Dermis microvascular lymphatic vessel endothelial cell (primary cell): ENCODE results near the gene ZGLP1. TPM values are rescaled to one million over a fixed set of nuclear protein-coding genes. Genes with fewer than 3 reads are reported as not detected.
"Not testable (repeated sequence)": the region's sequence is repeated elsewhere in the genome, so short reads cannot be mapped to it uniquely, and the experiment has no call there.

Experiments
- DNase-seq, 2 donors: peaks; one replicate each; pipeline versions ENCODE4 v3.0.0 to v3.0.0-alpha.2; 2010; ENCODE audit warnings: low read depth in 2 of 2
- total RNA-seq: library from RNA; depleted of rRNA; stranded (reverse); fragments of >200 nt; gene quantifications from 2 replicates; pipeline ENCODE4 v1.2.1, GENCODE V29; 2014

The ZGLP1 gene
- total RNA-seq, result 0.13 and 0.38 TPM in 2 replicates

DNA sequence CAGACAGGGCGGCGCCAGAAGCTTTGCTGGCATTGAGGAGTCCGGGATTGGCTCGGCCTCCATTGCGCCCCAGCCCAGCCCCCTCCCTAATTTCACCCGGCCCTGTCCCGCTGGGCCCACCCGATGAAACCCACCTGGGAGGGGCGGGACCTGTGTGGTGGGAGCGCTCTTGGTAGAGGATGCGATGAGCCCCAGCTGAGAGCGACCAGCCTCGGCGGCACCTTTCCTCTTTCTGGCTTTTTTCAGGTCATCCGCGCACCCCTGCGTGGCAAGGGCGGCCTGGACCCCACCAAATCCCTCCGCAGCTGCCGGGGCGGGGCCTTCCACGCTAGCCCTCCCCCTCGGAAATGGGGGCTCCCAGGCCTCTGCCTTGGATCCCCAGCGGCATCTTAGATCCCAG lies at the start of gene ZGLP1:
Gene ZGLP1 (minus strand): TSS at position 393 of the 400 bp plus-strand sequence.
- no peak for DNase-seq

DNA sequence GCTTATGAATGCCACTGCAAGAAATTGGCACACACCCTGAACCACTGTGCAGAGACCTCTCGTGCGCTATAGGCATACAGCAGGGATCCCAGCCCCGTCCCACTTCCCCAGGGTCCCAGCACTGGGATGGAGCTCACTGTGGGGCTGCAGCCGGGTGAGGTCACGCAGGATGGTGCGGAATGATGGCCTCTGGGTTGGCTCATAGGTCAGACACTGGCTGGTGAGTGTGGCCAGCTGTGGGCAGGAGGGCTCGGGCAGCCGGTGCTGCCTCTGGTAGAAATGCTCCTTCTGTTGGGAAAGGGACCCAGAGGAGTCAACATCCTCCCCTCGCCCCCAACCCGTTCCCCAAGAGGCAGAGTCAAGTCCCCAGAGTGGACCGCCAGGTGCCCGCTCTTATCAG lies 46.8 kb upstream of the ZGLP1 start:
- no peak for DNase-seq

DNA sequence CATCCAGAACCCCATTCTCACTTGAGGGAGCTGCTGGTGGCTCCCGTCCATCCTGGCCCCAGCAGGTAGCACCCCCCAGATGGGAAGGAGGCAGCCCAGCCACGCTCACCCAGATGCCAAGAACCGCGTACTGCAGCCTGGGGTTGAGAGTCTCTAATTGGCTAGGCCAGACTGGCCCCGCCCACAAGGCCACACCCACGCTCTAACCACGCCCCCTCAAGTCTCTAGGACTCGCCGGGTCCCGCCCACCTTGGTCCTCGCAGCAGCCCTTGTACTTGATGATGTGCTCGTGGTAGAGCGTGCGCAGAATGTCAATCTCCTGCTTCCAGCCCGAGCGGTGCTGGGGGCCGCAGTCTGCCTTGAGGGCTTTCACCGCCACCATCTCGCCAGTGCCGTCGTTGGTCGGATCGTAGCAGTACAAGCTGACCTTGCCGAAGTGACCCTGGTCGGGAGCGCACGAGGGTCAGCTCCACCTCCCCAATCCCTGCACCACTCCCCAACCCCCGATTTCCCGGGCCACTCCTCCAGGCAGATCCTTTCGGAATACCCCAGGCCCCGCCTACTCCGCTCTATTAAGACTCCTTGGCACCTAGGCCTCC lies 44.3 kb upstream of the ZGLP1 start:
- no peak for DNase-seq

DNA sequence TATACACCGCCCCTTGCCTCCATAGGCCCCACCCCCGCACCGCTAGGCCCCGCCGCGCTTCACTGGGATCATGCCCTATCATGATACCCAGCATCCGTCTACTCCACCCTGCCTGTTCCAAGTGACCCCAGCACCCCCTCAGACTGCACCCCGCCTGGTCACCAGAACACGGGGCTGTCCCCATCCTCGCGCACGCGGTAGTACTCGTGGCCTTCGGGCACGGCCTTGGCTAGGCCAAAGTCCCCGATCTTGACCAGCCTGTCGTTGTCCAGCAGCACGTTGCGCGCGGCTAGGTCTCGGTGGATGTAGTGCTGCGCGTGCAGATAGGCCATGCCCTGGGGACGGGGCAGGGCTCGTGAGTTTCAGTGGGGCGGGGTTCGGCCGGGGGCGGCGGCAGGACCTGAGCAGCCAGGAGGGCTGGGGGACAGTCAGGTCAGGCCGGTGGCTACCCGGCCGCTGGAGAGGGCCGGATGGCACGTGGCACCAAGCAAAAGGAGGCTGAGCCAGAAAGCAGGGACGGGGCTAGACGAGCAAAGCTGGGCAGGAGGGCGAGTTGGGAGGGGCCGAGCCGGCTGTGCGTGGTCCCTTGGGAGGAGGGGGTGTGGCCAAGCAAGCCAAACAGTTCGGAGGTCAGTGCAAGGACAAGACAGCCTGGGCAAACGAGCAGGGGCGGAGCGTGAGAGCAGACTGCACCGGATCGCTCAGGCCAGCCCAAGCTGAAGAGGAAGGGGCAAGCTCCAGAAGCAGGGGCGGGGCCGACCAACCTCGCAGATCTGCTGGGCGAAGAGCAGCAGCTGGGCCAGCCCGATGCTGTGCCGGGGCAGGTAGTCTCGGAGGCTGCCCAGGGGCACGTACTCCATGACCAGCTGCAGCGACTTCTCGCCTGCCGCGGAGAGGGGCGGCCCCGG lies 43.4 kb upstream of the ZGLP1 start:
- no peak for DNase-seq

DNA sequence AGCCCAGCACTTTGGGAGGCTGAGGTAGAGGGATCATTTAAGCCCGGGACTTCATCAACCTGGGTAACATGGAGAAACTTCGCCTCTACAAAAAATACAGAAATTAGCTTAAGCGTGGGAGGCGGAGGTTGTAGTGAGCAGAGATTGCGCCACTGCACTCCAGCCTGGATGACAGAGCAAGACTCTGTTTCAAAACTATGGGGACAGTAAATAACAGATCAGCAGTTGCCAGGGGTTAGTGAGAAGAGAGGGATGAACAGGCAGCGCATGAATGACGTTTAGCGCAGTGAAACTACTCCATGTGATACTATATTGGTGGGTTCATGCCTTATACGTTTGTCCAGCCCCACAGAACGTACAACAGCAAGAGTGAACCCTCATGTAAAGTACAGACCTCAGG lies 36.9 kb upstream of the ZGLP1 start:
- no peak for DNase-seq

DNA sequence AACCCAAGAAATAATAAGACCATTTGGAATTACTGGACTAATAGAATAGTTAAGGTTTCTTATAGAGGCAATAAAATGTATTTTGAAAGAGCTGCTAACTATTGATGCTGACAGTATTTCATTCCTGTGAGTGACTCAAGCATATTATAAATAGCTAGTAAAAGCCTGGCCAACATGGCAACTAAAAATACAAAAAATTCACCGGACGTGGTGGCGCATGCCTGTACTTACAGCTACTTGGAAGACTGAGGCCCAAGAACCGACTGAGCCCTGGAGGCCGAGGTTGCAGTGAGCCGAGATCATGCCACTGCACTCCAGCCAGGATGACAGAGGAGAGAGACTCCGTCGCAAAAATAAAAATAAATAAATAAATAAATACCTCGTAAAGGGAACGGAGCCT lies 35.2 kb upstream of the ZGLP1 start:
- no peak for DNase-seq

DNA sequence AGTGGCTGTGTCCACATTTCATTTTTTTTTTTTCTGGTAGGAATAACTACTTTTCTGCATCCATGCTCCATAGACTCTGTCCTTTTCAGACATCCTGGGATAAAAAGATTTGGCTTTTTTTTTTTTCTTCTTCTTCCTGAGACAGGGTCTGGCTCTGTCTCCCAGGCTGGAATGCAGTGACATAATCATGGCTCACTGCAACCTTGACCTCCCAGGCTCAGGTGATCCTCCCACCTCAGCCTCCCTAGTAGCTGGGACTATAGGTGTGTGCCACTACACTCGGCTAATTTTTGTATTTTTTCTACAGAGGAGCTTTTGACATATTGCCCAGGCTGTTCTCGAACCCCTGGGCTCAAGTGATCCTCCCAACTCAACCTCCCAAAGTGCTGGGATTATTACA lies 33.9 kb upstream of the ZGLP1 start:
- DNase-seq, result no peak

DNA sequence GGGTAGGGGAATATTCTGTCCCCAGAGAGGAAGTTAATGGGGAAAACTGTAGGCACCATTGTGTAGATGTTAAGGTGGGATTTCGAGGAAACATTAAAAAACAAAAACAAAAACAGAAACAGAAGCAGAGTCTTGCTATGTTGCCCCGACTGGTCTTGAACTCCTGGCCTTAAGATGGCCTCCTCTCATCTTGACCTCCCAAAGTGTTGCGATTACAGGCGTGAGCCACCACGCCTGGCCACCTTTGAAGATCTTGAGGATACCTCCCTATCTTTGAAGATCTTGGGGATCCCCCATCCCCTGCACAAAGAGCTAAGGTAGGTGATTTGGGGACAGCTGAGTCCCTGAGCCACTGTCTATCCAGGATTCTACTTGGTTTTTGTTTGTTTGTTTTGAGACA lies 30.4 kb upstream of the ZGLP1 start:
- DNase-seq, result no peak

DNA sequence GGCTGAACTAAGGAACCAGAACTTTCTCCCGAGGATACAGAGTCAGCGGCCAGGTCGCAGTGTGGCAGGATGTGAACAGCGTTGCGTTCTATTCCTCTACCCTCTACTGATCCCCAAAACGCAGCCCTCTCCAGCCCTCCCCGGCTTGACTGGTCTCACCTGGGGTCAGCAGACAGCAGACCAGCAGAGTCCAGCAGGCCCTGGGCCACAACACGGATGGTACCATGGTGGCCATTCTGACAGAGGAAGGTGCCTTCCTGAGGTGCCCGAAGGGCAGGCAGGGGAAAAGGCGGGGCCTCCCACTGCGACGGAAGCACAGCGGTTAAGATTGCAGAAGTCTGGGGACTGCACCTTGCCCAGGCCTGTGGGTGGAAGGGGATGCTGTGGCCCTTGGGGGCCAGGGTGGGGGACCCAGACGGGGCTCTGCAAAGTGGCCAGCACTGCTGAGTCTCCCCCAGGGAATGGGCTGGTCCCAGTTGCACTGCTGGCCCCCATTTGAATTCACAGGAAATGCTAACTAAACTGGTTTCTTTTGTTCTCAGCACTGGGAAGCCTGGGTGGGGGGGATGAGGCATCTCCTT lies 29.9 kb upstream of the ZGLP1 start, which contains the start of gene ICAM3:
Gene ICAM3 (minus strand): TSS at position 245 of the 581 bp plus-strand sequence. CDS start 10 bp downstream, at position 235.
- no peak for DNase-seq

DNA sequence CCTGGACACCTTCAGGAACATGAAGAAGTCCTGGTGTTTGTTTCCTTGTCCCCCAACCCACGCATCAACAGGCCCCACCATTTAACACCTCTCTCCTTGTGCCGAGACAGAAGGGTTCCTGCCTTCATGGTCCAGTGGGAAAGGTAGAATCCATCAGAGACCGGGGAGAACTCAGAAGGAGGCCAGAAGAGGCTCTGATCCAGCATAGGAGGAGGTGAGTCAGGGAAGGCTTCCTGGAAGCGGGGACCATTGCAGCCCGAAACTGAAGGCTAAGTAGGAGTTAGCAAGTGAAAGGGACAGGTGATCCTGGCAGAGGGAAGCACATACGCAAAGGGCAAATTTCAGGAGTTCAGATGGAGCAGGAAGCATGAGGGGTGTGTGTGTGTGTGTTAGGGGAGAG lies 29.3 kb upstream of the ZGLP1 start:
- DNase-seq, result no peak

DNA sequence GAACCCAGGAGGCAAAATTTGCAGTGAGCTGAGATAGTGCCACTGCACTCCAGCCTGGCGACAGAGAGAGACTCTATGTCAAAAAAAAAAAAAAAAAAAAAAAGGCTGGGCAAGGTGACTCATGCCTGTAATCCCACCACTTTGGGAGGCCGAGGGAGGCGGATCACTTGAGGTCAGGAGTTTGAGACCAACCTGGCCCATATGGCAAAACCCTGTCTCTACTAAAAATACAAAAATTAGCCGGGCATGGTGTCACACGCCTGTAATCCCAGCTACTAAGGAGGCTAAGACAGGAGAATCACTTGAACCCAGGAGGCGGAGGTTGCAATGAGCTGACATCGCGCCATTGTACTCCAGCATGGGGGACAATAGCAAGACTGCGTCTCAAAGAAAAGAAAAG lies 27.1 kb upstream of the ZGLP1 start:
- not testable (repeated sequence) for DNase-seq

DNA sequence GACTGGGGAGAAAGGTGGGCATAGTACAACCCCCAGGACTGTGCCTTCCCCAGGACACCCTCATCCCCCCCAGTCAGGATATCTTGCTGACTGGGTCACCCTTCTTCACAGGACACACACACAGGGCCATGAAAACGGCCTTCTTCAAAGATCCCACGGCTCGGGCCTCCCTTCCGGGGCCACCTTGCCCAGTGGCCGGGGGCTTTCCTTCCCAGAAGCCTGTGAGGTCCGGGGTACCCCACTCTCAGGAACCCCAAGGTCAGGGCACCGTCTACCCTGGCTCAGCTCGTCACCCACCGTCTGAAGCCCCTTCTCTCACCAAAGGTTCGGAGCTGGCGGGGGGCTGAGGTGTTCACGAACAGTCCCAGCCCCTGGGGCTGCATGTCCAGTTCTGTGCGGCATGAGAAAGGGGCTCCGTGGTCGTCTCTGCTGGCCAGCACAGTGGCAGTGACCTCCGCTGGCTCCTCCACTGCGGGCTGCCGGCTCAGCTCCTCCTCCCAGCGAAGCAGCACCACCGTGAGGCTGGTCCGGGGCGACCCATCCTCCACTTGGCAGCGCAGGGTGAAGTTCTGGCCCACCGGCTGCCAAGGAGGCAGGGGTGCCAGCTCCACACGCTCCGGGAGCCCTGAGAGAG lies 25.9 kb upstream of the ZGLP1 start:
- no peak for DNase-seq

DNA sequence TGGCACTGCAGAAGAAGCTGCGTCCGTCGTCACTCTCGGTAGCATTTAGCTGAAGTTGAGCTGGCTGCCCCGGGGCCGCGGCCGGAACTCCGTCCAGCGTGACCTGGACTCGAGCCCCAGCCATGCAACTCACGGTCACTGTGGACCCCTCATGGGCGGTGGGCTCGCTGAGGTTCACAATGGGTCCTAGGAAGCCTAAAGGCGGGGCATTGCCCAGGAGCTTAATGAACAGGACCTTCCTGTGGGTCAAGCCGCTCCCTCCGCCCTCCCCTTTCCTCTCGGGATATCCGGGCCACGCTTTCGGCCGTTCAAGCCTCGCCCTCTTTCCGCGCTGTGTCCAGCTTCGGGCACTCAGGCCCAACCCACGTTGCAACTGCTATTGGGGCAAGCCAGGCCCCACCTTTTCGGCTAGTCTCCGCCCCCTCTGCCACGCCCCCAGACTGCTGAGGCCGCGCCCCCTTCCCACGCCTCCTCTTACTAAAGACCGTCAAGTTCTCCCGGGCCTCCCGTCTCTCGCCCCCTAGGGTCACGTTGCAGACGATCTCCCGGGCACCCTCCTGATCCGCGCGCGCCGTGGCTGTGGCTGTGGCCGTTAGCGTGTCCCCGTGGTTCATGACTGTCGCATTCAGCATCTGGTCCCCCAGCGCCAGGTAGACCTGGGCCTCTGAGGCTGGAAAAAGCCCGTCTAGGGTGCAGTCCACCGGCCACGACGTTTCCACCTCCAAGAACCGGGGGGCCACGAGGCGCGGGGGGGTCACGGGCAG lies 25.2 kb upstream of the ZGLP1 start:
- peak; percentile 88 to 97 for DNase-seq

DNA sequence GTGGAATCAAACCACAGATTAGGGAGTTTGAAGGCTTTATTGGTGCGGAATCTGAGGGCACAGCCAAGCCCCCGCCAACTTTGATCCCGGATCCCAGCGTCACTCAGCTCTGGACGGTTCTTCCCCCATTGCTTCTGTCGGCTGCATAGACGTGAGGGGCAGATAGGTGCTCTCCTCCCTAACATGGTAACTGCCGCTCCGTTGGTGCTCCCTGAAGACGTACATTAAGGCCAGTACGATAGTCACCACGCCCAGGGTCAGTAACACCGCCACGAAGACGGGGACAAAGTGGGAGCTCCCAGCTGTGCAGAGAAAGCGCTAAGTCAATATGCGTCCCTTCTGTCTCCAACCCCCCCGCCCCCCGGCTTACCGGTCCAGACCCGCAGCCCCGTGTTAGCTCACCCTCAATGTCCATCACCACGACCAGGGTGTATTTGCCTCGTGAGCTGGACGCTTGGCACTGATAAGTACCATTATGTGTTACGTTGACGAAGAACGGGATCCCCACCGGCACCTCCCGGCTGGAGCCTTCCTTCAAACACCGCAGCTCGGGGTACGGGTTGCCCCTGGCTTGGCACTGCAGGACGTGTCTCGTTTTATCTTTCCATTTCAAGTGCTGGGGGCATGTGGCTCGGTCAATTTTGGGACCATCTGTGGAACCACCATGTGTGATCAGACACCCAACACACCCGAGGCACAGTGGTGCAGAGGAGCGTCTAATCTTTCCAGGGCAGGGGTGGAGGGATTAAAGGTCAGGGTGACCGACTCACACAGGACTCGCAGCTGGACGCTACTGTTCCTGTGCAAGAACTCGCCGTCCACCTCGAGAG lies 24.4 kb upstream of the ZGLP1 start:
- DNase-seq, result no peak

DNA sequence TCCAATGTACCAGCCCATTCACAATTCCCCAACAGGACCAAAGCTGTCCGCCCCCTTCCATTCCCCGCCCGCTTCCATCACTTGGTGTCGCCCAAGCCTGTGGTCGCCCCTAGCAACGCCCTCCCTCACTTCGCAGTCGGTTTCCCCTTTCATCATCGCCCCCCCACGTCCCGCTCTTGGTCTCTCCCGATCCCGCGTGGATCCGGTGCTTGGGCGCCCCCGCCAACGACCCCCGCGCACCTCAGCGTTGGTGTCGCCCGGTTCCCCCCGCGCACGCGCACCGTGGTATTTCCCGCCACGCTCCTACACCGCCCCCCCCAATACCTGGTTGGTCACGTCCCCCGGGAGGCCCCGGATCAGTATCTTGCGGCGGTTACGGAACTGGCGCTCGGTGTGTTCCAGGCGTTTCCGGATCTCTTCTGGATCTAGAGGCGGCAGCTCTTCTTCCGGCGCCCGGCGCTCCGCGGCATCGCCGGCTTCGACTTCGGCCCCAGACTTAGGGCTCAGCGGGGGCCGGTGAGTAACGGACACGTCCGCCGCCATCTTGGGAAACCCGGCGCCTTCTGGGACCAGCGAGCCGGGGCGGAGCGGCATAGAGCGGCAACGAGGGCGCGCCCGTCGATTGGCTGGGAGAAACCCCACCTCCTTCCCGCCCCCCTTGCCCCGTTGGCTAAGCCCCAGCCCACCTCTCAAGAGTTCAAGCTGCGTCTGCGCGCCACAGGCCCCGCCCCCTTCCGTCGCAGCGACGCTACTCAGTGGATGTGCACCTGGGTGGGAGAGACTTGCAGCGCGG lies 23.5 kb upstream of the ZGLP1 start, which contains the start of gene RAVER1:
Gene RAVER1 (minus strand): TSS at position 565 of the 793 bp plus-strand sequence. CDS start 22 bp downstream, at position 543.
- DNase-seq, result peak; percentile 93 to 99

DNA sequence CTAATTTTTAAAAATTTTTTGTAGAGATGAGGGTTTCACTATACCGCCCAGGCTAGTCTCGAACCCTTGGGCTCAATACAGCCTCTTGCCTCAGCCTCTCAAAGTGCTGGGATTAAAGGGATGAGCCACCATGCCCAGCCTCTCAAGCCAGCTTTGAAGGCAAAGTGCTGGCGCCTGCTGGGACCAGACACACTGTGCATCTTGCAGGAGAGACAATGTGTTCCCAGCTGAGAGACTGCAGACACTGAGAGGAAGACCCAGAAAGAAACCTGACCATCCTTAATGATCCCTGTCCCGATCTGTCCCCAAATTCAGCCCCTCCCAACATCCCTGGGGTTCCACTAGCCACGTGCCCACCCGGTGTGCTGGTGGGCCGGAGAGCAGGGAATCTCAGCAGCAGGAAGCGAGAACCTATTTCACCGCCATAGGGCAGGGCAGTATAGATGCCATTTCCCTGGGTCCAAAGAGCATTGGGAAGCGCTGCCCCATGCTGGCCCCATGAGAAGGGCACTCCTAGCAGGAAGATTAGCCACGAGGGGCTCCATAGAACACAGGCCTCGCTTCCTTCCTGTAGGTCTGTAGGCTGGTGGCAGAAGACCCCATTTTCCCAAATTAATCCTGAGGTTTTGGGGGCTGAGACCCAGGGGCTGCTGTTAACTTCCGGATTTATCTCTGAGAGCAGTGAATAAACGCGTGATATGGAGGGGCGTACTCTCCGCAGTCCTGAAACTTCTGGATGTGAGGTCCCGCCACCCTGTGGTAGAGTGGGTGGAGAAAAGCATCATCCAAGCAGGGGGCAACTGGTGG lies 22.7 kb upstream of the ZGLP1 start:
- no peak for DNase-seq

DNA sequence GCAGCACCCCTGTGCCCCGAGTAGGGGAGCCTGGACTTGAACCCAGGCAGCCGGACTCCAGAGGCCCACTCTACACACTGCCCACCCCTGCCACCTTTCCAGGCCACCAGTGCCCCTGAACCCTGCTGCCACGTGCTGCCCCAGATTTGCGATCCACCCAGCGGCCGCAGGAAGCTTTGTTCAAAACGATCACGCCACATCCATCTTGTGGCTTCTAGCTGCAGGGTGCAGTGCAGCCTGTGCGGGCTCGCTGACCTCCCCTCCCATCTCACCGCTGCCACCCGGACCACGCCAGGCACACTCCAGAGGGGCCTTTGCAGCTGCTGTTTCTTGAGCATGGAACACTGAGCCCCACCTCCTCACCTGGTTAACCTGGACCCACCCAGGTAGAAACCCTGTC lies 19.9 kb upstream of the ZGLP1 start:
- no peak for DNase-seq

DNA sequence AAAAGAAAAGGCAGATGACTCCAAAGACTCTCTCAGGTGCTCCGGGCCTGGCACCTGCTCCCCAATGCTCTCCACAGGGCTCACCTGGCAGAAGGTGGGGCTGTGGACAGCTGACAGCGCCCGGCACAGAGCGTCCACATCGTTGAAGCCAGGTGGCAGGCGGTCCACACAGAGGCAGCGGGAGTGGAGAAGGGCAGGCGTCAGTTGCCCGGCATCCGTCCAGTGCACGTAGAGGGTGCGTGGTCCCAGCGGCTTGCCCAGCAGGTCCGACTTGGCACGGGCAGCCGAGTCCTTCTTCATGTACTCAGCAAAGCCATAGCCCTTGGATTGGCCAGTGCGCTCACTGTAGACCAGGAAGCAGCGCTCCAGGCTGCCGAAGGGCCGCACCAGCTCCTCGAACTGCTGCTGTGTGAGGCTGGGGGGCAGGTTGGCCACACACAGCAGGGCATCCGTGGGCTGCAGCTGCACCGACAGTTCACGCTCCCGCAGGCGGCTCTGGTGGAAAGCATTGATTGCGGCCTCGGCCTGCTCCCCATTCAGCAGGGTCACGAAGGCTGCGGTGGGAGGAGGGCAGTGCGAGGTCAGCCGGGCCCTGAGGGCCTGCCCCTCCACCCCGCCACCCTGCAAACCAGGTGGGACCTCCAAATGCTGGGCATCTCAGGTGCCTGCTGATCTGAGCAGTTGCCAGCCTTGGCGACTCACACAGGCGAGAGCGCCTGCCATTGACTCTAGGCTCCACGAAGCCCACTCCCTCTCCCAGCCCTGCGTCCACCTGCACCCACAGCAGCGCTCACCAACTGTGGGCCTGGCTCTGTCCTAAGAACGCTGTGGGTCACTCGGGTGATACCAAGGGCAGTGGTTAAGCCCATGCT lies 19.2 kb upstream of the ZGLP1 start:
- DNase-seq, result no peak
